Hematopoietic multipotent progenitor cell treated with erythropoietin and hydrocortisone succinate and interleukin-3 and kit ligand, for 6 days (in vitro differentiated cells): Measurements from ENCODE around the gene ST8SIA5.
A peak's percentile ranks its signal among the peaks of the same experiment; 100 is the strongest.

Experiments
- DNase-seq: peaks from one replicate; pipeline ENCODE4 v3.0.0-alpha.2; 2015

The ST8SIA5 gene

DNA sequence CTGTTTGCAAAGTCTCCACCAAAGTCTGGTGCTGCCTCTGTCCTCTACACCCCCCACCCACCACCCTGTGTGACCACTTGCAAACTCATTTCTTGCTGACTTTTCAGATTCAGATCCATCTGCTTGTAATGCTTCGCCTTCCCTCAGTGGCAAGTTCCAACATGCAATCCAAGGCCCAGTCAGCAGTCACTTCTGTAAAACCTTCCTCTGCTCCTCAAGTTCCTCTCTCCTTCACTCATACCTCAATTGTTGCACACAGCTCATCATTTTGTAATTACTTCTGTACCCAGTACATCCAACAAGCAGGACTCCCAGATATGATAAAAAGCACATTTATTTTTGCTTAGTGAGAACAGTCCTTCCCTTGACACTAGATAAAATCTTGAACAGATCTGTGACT, 93.3 kb downstream of the ST8SIA5 start:
- no peak for DNase-seq

DNA sequence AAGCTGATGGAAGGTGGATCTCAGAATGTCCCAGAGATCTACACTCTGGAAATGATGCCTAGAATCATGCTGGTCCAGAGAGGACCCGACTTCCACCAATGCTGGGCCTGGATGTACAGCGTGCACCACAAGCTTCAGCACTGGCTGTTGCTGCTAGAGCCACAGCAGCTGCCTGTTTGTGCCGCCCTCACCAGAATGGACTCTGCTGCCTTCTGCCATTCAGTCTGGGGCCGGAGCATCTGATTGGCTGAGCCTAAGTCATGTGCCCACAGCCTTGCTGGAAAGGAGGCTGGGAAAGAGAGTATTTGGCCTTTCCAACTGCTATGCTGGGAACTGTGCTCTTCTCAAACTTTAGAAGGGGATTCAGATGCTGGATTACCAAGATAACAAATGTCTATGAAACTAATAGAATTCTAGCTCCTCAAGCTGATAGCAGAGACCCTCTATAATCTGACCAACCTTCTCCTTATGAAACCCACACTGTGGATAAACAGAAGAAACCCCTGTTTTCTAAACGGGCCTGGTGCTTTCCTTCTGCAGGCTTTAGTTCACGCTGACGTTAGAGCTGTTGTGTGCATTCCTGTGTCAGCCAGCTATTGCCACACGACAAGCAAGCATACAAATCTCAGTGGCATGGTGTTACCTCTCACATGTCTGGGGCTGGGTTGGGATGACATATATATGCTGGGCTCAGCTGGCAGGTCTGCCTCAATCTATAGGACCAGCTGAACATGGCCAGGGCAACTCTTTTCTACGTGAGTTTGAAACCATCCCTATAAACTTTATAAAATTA, 95.7 kb downstream of the ST8SIA5 start:
- DNase-seq, result no peak

- DNase-seq, result no peak
These were observed 97.4 kb downstream of the ST8SIA5 start for GRCh38 chr18:46659484-46659883.

- DNase-seq, result no peak
These were observed 99.5 kb downstream of the ST8SIA5 start, which contains the start of gene LOXHD1 for GRCh38 chr18:46657115-46657955. Gene LOXHD1, minus strand, starts transcription at chr18:46657220. Its CDS starts 187 bp downstream, at chr18:46657033.

DNA sequence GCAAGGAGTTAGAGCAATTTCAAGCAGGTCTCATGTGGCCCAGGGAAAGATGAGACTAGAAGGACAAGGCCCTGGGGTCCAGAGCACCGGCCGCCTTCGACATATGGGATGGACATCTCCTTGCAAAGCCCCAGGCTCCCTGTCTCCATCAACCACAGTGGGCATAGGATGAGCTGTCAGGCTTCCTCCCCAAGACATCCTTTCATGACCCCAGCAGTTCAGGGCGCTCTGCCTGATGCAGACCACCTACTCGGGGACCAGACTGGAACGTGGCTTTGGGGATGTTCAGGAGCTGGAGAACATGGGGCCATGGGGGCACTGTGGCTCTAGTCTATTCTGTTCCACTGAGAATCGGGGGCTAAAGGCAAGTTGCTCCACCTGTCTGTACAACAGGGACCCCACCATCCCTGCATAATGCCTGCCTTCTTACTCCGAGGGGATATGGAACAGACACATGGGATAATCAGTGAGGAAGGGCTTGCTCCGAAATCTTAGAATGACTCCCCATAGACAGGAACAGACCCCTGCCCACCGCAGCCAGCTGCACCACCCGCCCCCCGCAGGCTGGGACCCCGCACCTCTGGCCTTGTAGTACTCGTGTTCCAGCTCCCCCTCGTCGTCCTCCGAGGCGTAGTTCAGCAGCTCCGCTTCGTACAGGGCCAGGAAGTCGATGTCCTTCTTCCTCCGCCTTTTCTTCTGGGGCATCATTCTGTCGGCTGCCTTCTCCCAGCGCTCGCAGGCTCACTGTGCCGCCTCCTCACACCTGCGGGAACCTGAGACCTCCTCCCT, 100.3 kb downstream of the ST8SIA5 start:
- DNase-seq, result no peak

- DNase-seq, result no peak
These were observed 104.5 kb downstream of the ST8SIA5 start for GRCh38 chr18:46652372-46652771.

DNA sequence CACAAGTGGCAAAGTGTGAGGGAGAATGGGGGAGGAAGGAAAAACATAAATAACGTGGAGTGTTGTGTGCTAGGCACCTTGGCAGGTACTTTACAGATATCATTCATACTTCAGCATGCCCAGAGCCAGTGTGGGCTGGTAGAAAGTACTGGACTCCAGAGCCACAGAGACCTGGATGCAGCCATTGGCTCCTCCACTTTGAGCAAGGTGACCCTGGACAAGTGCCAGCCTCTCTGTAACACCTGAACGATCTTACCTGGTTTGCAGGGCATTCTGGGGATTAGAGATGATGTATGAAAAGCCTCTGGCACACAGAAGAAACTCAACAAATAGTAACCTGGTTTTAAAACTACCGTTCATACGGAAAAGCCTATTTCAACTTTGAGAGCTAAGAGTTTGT, 106.2 kb downstream of the ST8SIA5 start:
- no peak for DNase-seq

- DNase-seq, result no peak
These were observed 107.6 kb downstream of the ST8SIA5 start for GRCh38 chr18:46649071-46649862.

DNA sequence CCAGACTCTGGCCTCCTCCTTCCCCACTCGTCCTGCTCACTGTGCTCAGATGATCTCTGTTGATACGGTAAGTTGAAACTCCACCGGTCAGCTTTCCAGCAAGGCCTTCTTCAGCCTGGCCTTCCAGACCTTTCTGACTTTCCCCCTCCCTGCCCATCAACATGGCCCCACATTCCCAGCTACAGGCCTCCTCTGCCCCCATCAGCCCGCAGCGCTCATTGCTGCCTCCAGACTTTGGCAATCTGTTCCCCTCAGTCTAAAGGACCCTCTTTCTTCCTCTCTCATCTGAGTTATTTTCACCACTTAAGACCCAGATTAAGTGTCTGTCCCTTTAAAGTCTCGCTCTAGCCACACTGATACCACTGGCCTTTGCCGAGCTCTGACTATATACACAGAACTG, 110.4 kb downstream of the ST8SIA5 start:
- DNase-seq, result no peak

DNA sequence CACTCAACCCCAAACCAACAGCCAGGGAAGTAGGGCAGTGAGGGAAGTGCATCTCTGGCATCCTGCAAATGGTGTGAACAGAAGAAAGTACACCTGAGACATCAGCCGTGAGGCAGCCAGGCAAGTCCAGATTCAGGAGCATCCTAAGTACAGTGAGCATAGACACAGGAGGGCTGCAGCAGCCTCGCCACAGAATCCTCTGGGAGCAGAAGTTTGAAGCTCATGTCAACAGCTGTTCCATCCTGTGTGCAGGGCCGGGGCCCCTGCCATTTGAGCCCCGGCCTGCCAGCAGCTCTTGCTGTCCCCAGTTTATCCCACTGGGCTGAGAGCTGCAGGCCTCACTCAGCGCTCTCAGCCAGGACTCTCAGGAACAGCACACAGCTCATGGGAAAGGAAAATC, 114.3 kb downstream of the ST8SIA5 start:
- DNase-seq, result no peak

DNA sequence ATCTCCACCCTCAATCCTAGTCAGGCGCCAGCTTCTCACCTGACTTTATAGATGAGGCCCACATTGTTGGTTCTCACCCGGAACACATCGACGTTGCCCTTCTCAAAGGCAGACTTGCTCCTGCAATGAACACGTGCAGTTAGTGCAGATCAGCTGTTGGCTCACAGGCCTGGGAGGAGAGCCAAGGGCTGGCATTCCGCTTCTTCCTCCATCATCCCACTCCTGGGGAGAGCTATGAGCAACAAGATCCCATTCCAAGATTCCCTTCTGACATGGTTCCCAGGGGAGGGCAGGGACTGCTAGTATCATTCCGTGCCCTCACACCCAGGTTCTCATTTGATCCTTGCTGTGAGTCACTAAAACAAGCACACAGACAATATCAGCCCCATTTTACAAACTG, 114.9 kb downstream of the ST8SIA5 start:
- no peak for DNase-seq

GRCh38 chr18:46639386-46639785, 117.5 kb downstream of the ST8SIA5 start:
- no peak for DNase-seq

DNA sequence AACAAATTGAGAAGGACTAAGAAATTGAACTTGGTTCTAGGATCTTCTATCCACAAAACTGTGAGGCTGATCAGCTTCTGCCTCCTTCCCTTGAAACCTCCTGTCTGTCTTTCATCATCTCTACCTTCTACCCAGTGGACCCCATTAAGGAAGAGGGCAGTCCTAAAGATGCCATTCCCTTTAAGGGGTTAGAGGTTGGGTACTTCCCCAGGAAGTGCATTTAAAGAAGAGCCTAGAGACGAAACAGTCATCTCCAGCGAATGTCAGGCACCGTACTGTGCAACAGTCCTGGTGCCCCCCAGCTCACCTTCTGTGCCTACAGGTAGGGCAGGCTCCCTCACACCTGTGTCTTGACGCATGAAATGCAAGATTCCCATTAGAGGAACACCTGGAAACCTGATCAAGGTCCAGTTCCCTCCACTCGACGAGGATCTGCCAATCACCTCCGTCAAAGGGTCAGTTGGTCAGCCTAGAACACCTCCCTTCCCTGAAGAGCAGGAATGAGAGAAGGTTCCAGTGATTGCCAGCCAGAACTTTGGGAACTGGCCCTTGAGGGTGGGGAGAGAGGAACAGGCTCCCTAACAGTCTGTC, 120.7 kb downstream of the ST8SIA5 start:
- no peak for DNase-seq

GRCh38 chr18:46632401-46633071, 124.3 kb downstream of the ST8SIA5 start:
- no peak for DNase-seq

- no peak for DNase-seq
These were observed 125.9 kb downstream of the ST8SIA5 start for GRCh38 chr18:46630991-46631390.

DNA sequence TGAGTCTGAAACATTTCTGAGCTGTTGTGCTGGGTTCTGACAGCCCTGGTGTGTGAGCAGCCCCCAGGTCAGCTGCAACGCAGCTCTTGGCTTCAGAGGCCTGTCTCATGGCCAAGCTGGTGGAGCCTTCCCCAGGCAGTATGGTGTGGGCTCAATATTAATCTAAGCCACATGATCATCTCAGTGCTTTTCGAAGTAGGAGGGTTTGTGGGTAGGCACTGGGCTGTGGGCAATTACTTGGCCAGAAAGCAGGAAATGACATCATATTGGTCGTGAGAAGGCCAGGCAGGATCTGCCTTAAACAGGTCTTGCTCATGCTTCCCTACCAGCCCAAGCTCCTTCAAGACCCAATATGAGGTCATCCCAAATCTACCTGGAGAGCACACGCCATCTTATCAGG, 126.7 kb downstream of the ST8SIA5 start:
- peak; percentile 10 for DNase-seq

- peak; percentile 61 for DNase-seq
These were observed 127.5 kb downstream of the ST8SIA5 start for GRCh38 chr18:46629361-46629760.

DNA sequence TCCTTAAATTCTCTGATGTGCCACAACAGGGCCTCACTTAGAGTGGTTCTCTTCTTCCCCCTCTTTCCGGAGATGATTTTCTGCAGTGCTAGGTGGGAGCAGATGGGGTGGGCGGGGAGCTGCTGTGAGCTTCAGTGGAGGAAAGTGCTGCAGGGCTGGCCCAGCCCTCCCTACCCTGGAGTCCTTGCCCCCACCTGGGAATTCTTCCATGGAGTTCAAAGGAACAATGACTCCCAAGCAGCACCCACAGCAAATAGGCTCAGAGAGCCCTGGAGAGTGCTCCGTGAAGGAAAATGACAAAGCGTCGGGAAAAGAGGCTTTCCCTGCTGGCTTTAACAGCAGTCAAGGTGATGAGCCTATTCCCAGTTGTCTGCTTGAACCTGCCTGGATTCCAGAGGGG, 128.6 kb downstream of the ST8SIA5 start:
- DNase-seq, result no peak

- DNase-seq, result no peak
These were observed 129.7 kb downstream of the ST8SIA5 start for GRCh38 chr18:46627136-46627535.

GRCh38 chr18:46625069-46625468, 131.8 kb downstream of the ST8SIA5 start:
- DNase-seq, result no peak

DNA sequence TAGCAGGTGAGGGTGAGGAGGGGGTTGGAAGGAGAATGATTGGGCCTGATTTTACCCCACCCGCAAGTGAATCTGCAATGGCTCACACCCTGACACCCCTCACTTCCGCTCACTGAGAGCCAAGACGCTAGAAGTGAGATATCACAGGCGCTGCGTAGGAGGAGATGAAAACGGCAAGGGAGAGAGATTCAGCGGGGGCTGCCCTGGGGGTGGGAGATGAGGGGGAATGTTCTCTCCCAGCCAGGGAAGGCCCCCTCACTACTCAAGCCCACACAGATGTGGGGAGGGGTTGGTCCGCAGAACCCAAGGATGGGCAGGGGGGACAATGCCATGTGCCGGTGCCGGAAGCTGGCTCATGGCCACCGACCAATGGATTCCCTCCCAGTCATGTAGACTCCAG, 132.7 kb downstream of the ST8SIA5 start:
- no peak for DNase-seq
